CD1c-positive myeloid dendritic cell (primary cell): ENCODE results near the gene DPYD.

ENCODE experiments used
- DNase-seq: peaks from one replicate; pipeline ENCODE4 v3.0.0-alpha.2; 2016; ENCODE audit errors: extremely low spot score

The DPYD gene

DNA sequence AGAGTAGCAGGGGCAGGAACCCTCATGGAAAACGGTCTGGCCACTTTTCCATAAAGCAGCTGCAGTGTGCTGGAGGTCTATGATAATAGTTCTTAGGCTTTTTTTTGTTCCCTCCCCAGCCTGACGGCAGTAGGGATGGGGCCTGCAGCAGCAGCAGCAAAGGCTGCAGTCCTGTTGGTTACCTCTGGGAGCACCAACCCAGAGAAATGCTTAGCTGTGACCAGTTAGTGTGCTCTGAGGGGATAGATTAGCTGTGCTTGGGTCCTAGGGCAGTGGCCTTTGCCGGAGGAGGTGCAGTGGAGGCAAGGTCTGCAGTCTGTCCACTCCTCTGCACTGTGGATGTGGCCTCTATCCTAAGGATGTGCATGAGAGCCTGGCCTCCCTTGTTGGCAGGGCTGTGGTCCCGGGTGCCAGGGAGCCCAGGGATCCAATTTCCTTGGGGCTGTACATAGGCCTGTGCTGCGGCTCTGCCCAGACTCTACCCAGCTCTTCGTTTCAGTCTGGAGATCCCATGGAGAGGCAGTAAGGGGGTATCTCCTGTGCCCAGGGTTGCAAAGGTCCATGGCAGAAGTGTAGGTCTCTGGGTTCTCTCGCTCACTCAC is 876.6 kb downstream of the DPYD start:
- DNase-seq, result no peak

DNA sequence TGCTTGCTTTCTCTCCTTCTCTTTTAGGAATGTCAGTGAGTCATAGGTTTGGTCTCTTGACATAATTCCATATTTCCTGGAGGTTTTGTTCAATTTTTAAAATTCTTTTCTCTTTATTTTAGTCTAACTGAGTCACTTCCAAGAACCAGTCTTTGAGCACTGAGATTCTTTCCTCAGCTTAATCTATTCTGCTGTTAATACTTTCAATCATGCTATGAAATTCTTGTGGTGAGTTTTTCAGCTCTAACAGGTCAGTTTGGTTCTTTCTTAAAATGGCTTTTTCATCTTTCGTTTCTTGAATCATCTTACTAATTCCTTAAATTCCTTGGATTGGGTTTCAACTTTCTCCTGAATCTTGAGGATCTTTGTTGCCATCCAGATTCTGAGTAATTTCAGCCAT is 878.3 kb downstream of the DPYD start:
- no peak for DNase-seq

DNA sequence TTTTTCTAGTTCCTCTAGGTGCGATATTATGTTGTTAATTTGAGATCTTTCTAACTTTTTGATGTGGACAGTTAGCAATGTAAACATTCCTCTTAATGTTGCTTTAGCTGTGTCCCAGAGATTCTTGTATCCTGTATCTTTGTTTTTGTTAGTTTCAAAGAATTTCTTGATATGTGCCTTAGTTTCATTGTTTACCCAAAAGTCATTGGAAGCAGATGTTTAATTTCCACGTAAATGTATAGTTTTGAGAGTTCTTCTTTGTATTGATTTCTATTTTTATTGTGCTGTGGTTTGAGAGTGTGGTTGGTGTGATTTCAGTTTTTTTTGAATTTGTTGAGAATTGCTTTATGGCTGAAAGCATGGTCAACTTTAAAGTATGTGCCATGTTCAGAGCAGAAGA is 879.8 kb downstream of the DPYD start:
- no peak for DNase-seq

DNA sequence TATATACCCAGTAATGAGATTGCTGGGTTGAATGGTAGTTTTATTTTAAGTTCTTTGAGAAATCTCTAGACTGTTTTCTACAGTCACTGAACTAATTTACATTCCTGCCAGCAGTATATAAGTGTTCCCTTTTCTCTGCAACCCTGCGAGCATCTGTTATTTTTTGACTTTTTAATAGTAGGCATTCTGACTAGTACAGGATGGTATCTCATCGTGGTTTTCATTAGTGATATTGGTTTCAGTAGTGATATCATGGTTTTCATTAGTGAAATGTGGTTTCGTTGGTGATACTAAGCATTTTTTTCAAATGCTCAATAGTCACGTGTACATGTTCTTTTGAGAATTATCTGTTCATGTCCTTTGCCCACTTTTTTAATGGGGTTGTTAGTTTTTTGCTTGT is 882.4 kb downstream of the DPYD start:
- DNase-seq, result no peak

DNA sequence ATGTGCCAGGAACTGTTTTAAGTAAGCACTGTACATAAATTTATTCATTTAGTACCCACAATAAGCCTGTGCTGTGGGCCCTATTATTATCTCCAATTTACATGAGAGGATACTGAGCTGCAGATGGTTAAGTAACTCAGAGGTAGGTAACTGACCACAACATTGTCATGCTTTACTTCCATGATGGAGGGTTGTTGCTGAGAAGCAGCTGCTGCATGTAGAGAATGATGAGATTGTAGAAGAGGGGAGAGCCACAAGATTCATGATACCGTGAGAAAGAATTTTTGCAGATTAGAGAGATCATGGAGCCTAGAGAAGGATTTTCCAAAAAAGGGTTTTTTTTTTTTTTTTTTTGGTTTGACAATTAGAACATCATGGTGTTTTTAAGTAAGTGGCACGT is 886.2 kb downstream of the DPYD start:
- no peak for DNase-seq

DNA sequence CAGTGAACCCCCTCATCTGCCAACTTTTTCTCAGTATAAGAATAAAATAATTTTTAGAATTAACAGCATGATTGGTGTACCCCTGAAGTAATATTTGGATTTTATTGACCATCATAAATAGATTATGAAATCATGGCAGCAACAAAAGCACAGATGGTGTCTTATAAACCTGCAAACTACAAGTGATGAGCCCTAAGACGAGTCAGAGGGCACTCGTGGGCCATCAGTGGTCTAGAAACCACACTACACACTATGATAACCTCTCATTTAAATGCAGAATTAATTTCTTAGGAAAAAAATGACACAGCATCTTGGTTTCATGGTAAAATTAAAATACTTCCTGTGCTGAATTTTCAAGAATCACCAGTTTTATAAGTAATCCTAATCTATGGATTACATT is 886.9 kb downstream of the DPYD start:
- DNase-seq, result no peak
